SK-N-MC (cell line): ENCODE data around the gene HNRNPCL1.

Experiments used
- EZH2 ChIP-seq: fragments of 200-600 bp; sonication (generic); IDR thresholded peaks from one replicate; pipeline ENCODE4 v1.6.1; 2017; ENCODE audit warnings: antibody characterized with exemption
- POLR2AphosphoS5 ChIP-seq: IDR thresholded peaks from 2 replicates; pipeline ENCODE4 v1.6.1; 2012; ENCODE audit warnings: mild to moderate bottlenecking, low read depth, low read length, borderline replicate concordance

- TF ChIP-seq EZH2: no peak
- TF ChIP-seq POLR2AphosphoS5: no peak
Measured at GRCh38 chr1:12799730-12800129, 48.8 kb downstream of the HNRNPCL1 start.
